ENCODE results near the gene ADPRHL1.
A peak's percentile ranks its signal among the peaks of the same experiment; 100 is the strongest.
"Not testable (repeated sequence)": the region's sequence is repeated elsewhere in the genome, so short reads cannot be mapped to it uniquely, and the experiment has no call there.

The ADPRHL1 gene

DNA sequence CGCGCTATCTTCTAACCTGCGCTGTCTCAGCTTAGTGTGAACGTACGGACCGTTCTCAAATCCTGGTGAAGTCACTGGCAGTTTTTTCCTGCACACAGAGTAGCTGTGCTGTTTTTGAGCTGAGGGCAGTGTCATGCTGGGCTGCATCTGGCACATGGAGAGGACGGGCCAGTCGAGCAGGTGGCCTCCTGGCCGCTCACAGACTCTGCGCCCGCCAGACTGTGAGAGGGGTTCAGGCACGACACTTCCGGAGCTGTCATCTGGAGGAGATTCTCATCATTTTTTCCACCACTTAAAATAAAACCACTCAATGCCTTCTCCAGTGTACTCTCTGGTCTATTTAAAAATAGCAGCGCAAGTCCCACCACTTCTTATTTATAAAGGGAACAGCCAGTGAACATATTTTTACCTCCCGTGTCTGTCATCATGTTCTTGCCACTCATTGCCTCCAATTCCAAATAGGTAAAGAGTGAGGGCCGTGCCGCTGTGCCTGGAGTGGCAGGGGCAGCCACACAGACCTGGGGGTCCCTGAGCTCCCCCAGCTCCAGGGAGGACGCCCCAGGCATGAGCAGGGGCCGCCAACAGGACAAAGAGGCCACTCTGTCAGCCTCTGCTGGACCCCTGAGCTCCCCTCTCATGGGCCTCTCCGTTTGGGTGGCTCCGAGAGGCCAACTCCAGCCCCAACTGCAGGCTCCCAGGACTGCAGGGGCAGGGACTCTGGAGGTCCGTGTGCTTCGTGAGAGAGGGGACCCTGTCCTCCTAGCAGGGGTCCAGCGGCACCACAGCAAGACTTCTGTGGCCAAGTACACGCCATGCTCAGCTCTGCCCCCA, 52.5 kb downstream of the ADPRHL1 start:
- no peak for DNase-seq (ENCODE audit: low read depth)

DNA sequence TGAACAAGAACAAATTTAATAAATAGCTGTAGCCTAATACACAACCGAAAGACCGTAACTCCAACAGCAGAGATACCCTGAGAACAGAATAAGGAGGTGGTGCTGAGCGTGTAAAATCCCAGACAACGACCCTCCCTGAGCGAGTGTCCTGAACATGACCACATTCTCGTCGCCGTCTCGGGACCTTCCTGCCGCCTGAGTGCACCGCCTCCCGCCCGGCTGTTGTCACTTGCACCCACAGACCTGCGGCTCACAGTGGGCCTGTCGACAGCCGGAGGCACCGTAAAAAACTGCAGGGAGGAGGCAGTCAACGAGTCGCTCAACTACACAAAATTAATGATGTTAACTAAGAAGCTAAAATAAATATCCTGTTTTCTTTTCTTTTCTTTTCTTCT, 53.5 kb downstream of the ADPRHL1 start:
- no peak for DNase-seq (ENCODE audit: low read depth)

DNA sequence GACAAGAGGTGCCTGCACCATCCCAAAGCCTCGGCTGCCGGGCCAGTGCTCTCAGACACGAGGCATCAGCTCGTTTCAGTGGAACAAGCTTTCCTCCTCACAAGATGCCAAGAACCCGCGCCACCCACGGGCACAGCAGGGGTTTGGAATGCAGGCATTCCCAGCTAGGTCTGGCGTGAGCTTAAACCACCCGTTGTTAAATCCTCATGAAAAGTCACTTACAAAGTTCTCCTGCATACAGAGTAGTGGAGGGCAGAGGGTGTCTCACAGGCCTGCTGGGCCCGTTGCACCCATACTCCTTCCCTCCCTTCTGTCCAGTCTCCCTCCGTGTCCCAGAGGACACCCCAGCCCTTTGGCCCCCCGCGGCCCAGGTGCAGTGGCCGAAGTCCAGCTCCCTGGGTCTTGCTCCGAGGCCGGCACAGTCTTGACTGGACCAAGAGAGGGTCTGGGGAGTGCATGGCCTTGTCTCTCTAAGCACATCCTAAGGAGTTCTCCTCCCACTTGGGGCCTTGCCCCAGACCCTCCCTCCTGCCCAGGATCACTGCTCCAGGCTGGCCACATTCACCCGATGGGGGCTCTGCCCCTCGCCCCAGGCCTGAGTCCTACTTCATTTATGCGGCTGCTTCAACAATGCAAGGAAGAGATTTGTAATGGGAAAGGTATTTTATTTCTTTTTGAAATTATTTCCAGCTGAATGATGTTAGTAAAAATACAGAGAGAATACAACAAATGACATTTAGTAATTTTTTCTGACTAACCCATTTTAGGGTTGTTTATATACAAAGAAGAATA, 54.1 kb downstream of the ADPRHL1 start:
- DNase-seq (ENCODE audit: low read depth), result no peak

DNA sequence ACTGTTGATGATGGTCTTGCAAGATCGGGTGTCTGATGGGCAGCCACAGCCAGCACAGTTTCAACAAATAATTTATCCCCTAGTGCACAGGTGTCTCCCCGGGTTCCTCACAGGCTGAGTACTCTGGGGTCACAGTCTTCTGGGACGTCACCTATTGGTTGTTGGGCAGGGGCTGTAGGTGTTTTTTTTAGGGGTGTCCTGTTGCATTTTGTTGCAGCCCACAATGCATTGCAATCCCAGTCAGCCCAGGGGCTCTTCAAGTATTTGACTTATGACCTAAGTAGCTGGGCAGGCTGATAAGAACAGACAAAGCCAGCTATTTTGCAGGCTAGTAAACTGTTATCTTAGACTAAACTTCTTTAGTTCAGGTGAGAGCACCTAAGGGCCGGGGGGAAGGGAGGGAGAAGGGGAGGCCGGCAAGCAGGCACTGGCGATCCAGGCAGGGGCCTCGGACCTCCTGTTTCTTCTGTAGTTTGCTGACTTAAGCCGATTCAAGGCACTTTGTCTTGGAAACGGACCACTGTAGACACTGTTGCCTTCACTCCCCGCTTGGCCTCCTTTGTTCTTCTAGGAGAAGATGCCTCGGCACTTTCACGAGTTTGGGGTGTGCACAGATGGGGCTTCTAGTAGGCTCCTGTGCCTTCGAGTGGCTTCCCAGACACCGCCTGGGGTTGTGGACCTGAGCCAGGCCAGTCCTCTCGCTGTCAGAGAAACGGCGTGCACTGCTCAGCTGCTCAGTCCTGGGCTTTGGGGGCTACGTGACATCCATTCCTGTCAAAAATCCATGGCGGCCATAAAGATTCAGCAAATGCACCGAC, 55.5 kb downstream of the ADPRHL1 start:
- no peak for DNase-seq (ENCODE audit: low read depth)

DNA sequence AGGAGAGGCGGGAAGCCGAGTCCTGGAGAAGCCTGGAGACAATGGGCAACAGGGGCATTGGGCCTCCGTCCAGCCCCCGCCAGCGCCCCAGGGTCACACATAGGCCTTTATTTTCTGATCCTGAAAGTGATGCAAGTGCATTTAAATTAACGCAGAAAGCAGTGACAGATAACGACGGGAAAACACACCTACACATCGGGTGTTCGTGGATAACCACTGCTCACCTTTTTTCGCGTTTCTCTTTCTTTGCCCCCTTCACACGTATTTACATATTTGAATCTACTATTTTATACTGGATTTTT, 59.0 kb downstream of the ADPRHL1 start:
- no peak for DNase-seq (ENCODE audit: low read depth)

DNA sequence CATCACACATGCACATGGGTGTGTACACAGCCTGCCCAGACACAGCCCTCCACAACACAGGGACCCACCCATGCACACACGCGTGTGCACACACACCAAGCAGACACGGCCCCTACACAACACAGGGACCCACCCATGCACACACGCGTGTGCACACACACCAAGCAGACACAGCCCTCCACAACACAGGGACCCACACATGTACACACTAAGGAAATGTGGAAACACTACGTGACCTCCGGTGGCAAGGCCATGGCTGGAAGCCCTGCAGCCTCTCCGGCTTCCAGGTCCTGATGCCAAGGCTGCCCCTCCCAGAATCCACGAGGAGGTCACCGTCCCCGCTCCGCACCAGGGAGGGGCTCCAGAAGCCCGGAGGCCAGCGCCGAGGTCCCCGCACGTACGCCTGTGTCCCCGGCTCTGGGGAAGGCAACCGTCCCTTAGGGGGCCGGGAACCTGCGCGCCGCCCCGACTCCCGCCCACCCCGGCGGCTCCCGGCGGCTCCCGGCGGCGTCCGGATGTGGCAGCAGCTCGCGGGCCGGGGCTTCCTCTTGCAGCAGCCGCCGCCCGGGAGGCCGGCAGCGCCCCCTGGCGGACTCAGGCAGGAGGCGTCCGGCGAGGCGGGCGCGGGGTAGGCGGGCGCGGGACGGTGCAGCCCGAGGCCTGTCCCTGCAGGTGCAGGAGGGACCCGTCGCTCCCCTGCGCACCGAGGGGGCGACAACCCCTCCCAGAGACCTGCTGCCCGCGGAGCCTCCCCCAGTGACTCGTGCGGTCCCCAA, 59.5 kb downstream of the ADPRHL1 start:
- DNase-seq (ENCODE audit: low read depth), result peak; percentile 49

DNA sequence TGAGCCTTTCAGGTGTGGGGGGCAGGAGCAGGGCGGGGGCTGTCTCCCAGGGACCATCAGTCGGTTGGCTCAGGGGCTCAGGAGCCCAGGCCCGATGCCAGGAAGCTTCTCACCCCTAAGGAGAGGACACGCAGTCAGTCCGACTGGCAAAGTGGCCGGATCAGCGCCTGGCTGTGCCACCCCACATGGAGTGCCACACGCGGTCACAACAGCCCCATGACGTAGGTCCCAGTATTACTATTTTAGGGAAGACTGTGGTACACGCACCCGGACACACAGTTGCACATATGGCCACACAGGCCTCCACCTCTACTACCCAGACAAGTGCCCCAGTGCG, 60.1 kb downstream of the ADPRHL1 start:
- no peak for DNase-seq (ENCODE audit: low read depth)

DNA sequence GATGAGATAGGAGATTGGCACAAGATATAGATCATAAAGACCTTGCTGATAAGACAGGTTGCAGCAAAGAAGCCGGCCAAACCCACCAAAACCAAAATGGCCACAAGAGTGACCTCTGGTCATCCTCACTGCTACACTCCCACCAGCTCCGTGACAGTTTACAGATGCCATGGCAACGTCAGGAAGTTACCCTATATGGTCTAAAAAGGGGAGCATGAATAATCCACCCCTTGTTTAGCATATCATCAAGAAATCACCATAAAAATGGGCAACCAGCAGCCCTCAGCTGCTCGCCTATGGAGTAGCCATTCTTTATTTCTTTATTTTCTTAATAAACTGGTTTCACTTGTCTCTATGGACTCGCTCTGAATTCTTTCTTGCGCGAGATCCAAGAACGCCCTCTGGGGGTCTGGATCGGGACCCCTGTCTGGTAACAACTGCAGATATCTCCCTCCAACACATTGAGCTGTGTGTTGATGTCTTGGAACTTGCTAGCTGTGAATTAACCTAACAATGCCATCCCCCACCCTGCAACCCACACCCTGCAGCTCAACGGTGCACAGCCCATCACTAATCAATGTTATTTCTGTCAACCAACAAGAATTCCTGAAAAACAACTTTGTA, 62.3 kb downstream of the ADPRHL1 start:
- DNase-seq (ENCODE audit: low read depth), result no peak

DNA sequence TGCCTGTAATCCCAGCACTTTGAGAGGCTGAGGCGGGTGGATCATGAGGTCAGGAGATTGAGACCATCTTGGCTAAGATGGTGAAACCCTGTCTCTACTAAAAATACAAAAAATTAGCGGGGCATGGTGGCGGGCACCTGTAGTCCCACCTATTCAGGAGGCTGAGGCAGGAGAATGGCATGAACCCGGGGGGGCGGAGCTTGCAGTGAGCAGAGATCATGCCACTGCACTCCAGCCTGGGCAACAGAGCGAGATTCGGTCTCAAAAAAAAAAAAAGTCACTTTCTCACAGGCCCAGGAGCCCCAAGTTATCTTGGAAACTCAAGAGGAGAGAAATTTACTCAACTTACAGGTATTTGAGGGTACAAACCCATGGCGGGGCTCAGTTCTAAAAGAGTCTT, 63.7 kb downstream of the ADPRHL1 start:
- not testable (repeated sequence) for DNase-seq (ENCODE audit: low read depth)

DNA sequence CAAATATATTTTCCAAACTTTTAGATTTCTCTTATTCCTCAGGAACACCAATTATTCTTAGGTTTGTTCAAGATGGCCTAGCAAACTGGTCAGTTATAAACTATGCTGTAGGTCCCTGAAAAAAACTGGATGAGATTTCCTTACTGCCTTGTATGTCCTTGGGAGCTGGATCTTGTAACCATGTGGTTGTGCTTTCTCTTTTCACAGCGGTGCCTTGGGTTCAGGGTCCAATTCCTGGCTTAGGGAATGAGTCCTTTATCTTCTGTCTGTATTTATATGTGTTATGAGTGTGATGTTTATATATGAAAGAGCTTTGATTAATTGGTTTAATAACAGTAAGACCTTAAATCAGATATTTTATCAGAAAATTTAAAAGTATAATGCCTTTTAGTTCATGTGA, 65.9 kb downstream of the ADPRHL1 start:
- no peak for DNase-seq (ENCODE audit: low read depth)

DNA sequence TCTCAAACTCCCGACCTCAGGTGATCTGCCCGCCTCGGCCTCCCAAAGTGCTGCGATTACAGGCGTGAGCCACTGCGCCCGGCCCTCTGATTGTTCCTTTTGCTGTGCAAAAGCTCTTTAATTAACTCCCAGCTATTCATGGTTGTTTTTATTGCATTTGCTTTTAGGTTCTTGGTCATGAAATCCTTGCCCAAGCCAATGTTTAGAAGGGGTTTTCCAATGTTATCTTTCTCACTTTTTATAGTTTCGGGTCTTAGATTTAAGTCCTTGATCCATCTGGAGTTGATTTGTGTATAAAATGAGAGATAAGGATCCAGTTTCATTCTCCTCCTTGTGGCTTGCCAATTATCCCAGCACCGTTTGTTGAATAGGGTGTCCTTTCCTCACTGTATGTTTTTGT, 70.2 kb downstream of the ADPRHL1 start:
- DNase-seq (ENCODE audit: low read depth), result no peak

DNA sequence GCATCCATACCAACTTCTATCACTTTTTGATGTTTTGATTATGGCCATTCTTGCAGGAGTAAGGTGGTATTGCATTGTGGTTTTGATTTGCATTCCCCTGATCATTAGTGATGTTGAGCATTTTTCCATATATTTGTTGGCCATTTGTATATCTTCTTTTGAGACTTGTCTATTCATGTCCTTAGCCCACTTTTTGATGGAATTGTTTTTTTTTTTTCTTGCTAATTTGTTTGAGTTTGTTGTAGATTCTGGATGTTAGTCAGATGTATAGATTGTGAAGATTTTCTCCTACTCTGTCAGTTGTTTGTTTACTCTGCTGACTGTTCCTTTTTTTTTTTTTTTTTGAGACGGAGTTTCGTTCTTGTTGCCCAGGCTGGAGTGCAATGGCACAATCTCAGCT, 70.7 kb downstream of the ADPRHL1 start:
- DNase-seq (ENCODE audit: low read depth), result not testable (repeated sequence)

DNA sequence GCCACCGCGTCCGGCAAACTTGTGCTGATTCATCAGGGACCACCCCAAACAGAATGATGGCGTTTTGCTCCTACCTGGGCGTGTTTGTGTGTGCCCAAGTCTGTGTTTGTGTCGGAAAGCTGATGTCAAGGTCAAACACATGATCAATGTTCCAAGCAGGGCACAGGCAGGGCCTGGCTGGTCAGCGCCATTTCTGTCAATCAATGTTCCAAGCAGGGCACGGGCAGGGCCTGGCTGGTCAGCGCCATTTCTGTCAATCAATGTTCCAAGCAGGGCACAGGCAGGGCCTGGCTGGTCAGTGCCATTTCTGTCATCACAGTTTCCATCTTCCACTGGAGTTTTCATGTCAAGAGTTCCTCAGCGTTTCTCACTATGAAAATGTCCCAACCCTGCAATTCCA, 74.5 kb downstream of the ADPRHL1 start:
- no peak for DNase-seq (ENCODE audit: low read depth)

DNA sequence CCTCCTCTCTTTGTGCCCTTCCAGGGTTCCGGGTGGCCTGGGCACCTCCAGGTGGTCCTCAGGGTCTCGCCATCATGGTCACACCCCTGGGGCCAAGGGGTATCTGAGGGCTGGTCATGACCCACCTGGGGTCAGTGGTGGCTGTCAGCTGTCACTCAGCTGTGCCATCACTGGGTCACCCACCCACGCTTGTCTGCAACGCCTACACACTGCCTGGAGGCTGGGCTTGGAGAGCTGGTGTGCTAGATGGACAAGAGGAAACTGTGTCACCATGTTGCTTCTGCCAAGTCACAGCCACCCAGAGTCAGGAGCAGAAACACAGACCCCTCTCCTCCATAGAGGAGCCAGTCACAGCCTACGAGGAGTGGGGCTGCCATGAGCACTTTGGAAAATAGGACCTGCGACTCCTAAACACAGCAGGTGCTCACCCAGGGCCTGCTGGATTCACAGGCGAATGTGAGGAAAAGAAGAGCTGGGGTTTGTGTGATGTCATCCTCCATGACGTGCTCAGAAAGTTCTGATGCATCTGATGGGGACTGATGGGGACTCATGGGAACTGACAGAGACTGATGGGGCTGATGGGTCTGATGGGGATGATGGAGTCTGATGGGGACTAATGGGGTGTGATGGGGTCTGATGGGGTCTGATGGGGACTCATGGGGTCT, 78.6 kb downstream of the ADPRHL1 start:
- no peak for DNase-seq (ENCODE audit: low read depth)

DNA sequence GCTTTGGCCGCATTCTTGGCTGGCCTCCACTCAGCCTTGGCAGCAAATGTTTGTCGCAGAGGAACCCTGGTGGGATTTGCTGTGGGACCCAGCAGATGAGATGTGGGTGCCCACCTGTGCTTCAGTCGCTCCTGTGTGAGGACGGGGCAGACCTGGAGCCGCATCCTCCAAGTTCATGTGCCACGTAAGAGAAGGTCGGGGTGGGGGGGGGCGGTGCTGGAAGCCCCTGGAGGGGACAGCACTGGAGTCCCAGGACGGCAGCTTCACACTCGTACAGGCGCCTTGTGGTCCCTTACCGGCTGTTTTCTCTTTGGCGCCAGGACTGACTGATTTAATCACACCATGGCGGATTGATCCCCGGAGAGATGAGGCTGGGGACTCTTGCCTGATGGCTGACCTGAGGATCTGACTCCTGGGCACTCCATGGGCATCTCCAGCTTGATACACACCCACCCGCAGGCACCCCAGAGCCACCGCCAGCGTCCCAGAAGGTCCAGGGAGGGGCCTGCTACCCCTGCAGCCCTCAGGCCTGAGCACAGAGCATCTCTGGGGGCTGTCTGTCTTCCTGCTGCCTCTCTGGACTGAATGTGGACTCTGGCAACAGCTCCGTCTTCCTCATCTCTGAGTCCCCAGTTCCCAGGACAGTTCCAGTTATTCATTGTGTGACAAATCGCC, 79.3 kb downstream of the ADPRHL1 start:
- no peak for DNase-seq (ENCODE audit: low read depth)

DNA sequence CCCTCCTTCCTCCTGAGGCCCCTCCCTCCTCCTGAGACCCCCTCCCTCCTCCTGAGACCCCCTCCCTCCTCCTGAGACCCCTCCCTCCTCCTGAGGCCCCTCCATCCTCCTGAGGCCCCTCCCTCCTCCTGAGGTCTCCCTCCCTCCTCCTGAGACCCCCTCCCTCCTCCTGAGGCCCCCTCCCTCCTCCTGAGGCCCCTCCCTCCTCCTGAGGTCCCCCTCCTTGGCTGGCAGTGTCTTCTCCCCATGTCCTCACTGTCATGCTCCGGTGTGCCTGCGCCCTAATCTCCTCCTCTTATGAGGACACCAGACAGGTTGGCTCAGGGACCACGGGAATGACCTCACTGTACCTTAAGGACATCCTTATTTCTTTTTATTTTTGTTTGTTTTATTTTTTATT, 81.6 kb downstream of the ADPRHL1 start:
- DNase-seq (ENCODE audit: low read depth), result not testable (repeated sequence)

DNA sequence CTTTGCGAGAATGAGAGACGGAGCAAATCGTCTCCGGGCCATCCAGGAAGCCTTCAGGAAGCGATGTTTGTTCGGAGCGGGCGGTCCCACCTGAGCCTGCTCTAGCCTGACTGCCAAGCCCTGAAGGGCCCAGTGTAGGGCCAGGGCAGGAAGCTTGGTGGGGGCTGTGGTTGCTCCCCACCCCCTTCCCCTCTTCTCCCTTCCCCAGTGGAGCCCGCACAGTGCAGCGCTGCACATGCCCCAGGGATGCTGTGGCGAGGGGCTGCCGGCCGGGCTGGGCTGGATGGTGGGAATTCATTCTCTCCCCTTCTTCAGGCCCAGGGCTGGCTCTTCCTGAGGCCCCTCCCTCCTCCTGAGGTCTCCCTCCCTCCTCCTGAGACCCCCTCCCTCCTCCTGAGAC, 82.2 kb downstream of the ADPRHL1 start:
- no peak for DNase-seq (ENCODE audit: low read depth)

DNA sequence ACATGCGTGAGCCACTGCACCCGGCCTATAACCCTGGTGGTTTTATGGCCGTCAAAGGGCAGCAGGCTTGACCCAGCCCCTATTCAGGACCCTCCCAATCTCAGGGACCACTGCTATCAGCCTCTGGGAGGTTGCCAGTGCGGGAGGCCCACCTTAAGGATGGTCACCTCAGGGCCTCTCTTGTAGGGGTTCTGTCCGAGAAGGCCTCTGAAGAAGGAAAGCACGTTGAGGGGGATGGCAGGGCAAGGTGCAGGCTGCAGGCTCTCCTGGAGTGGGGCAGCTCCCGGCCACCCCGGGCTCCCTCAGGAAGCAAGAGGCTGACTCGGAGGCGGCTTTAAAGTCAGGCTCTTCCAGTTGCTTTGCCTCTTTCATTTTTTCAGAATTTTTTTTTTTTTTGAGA, 83.4 kb downstream of the ADPRHL1 start:
- DNase-seq (ENCODE audit: low read depth), result no peak

DNA sequence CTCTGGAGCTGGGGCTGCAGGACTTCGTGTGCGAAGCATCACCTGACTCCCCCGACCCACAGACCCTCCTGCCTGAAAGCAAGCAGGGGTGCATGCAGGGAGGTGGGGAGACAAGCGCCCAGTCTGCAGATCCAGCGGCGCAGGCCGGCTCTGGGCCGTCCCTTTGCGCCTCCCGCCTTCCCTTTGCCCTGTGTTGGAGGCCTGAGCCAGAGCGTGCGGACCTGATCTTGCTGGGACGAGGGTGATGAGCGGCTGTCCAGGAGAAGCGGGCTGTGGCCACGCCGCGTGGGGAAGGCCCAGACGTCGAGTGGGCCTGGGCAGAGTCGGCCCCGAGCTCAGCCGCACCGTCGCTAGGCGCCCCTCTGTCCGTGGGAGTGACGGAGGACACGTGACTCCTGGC, 84.1 kb downstream of the ADPRHL1 start:
- DNase-seq (ENCODE audit: low read depth), result no peak

DNA sequence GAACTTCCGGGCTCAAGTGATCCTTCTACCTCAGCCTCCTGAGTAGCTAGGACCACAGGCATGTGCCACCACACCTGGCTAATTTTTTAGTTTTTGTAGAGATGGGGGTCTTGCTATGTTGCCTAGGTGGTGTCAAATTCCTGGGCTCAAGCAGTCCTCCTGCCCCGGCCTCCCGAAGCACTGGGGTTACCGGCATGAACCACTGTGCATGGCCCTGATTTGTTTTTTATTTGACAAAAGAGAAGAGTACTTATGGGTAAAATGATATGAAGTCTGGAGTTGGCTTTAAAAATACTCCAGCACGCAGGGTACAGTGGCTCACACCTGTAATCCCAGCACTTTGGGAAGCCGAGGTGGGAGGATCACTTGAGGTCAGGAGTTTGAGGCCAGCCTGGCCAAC, 84.9 kb downstream of the ADPRHL1 start:
- not testable (repeated sequence) for DNase-seq (ENCODE audit: low read depth)

DNA sequence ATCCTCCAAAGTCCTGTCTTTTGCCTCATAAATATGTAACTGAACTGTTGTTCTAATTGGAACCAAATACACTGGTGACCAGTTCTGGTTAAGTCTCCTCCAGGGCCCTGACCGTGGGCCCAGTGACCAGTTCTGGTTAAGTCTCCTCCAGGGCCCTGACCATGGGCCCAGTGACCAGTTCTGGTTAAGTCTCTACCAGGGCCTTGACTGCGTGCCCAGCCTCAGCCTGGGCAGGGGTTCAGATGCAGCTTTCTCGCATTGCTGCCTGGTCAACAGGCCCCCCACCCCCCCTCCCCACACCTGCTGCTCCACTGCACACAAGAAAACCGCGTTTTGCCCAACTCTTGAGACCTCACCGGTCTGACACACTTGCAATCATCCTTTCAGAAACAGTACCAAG, 85.5 kb downstream of the ADPRHL1 start:
- no peak for DNase-seq (ENCODE audit: low read depth)

Measured in fibroblast of the conjunctiva (primary cell).